ENCODE measurements around the gene KIAA1671. TPM values are rescaled to one million over a fixed set of nuclear protein-coding genes. Genes with fewer than 3 reads are reported as not detected.

KIAA1671 gene
- total RNA-seq, 1 donor from 2014 or later, result 43.7 TPM

GRCh38 chr22:25146307-25146706 lies 193.8 kb downstream of the KIAA1671 start:
- DNase-seq (ENCODE audit: low spot score), result no peak

- DNase-seq (ENCODE audit: low spot score), result no peak
These were observed 194.6 kb downstream of the KIAA1671 start for GRCh38 chr22:25146906-25147641.

GRCh38 chr22:25147642-25147928 lies 195.1 kb downstream of the KIAA1671 start:
- DNase-seq (ENCODE audit: low spot score), result no peak

- no peak for DNase-seq (ENCODE audit: low spot score)
These were observed 195.7 kb downstream of the KIAA1671 start for GRCh38 chr22:25148149-25148691.

GRCh38 chr22:25149014-25149413 lies 196.5 kb downstream of the KIAA1671 start:
- DNase-seq (ENCODE audit: low spot score), result no peak

- DNase-seq (ENCODE audit: low spot score), result peak; percentile 65
These were observed 201.6 kb downstream of the KIAA1671 start for GRCh38 chr22:25153961-25154666.

GRCh38 chr22:25154667-25154999 lies 202.1 kb downstream of the KIAA1671 start:
- no peak for DNase-seq (ENCODE audit: low spot score)

GRCh38 chr22:25156736-25157135 lies 204.2 kb downstream of the KIAA1671 start:
- DNase-seq (ENCODE audit: low spot score), result no peak

- DNase-seq (ENCODE audit: low spot score), result no peak
These were observed 206.5 kb downstream of the KIAA1671 start for GRCh38 chr22:25159028-25159427.

- no peak for DNase-seq (ENCODE audit: low spot score)
These were observed 207.8 kb downstream of the KIAA1671 start for GRCh38 chr22:25160120-25160996.

GRCh38 chr22:25161017-25161915 lies 208.8 kb downstream of the KIAA1671 start:
- DNase-seq (ENCODE audit: low spot score), result no peak

GRCh38 chr22:25161916-25162530 lies 209.5 kb downstream of the KIAA1671 start:
- DNase-seq (ENCODE audit: low spot score), result no peak

- no peak for DNase-seq (ENCODE audit: low spot score)
These were observed 210.0 kb downstream of the KIAA1671 start for GRCh38 chr22:25162561-25162960.

- no peak for DNase-seq (ENCODE audit: low spot score)
These were observed 213.3 kb downstream of the KIAA1671 start for GRCh38 chr22:25165785-25166184.

GRCh38 chr22:25166266-25167040 lies 213.9 kb downstream of the KIAA1671 start:
- no peak for DNase-seq (ENCODE audit: low spot score)

GRCh38 chr22:25167082-25167481 lies 214.6 kb downstream of the KIAA1671 start:
- no peak for DNase-seq (ENCODE audit: low spot score)

GRCh38 chr22:25167834-25168601 lies 215.5 kb downstream of the KIAA1671 start:
- no peak for DNase-seq (ENCODE audit: low spot score)

- no peak for DNase-seq (ENCODE audit: low spot score)
These were observed 216.9 kb downstream of the KIAA1671 start for GRCh38 chr22:25169278-25170031.
